HG02870 (cell line): ENCODE results near the gene PIK3CD.

Source experiments
- ATAC-seq: cut with Tn5 transposase; IDR thresholded peaks from one replicate; pipeline ENCODE4 v1.9.1; 2021; ENCODE audit warnings: mild to moderate bottlenecking, moderate library complexity; ENCODE audit not compliant: unreplicated experiment

The PIK3CD gene

DNA sequence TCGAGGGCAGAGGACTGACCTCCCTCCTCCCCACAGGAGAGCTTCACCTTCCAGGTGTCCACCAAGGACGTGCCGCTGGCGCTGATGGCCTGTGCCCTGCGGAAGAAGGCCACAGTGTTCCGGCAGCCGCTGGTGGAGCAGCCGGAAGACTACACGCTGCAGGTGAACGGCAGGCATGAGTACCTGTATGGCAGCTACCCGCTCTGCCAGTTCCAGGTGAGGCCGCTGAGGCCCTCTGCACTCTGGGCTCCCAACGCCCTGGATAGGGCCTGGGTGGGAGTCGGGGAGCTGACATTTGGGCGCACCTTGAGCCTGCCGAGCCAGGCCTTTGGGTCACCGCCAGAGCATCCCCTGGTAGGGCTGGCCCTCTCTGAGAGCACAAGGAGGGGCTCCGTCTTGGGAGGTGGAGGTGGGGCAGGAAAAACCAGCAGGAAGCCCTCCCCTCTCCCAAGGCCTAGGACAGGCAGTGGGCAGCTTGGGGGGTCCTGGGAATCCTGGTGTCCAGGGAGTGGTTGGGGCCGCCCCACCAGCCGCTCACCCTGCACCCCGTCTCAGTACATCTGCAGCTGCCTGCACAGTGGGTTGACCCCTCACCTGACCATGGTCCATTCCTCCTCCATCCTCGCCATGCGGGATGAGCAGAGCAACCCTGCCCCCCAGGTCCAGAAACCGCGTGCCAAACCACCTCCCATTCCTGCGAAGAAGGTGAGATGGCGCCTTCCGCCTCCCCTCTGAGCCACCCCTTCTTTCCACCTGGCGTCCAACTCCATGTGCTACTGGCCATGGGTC is 65.1 kb downstream of the PIK3CD start:
- ATAC-seq: no peak

DNA sequence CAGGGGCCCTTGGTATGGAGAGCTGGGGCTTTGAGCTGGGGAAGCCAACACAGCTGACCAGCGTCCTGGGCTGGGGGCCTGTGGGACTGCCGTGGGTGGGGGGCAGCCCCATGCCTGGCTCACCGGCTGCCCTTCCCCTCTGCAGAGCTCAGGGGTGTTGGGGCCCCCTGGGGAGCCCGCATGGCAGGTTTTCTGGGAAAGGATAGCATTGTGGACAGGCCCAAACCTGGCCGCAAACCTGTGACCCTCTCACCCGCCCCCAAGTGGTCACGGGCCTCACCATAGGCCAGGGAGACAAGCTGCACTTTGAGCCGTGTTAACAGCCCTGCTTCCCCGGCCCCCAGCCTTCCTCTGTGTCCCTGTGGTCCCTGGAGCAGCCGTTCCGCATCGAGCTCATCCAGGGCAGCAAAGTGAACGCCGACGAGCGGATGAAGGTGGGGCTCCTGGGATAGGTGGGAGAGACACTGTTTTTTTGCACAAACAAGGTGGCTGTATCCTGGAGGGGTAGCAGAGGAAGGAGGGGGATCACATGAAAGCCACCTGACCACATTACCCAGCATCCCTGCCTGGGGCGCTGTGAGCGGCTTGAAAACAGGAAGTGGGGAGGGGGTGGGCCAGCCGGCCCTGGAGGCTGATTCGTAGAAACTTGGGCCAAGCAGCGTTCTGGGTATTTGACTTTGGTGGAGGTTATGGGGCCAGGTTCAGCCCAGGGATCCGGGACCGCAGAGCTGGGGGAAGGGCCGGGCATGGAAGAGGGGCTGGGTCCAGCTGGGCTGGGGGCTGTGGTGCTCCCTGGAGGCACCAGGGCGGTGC is 65.9 kb downstream of the PIK3CD start:
- no peak for ATAC-seq

DNA sequence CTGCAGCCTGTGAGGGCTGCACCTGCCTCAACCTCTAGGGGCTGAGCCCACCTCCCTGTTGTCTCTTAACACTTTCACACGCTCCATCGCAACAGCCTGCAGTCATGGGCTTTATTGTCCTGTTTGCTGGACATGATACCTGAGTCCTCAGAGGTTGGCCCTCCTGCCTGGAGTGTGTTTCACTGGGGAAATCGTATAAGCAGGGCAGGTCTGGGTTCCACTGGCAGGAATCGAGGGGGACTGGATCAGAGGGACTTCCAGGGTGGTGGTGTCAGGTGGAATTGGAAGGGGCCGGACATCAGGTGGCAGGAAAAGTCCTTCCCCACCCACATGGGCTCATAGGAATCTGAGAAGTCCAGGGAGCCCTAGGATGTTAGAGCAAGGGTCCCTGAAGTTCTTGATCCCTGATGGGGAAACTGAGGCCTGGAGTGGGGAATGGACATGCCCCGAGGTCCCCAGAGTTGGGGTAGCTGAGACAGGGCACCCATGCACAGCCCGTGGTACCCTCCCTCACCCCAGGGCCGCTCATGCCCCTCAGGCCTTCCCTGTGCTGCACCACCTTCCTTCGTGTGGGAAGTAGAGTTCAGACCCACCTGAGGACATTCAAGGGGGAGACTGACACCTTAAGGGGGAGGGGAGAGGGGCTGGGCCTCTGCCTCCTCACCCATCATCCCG is 66.6 kb downstream of the PIK3CD start:
- no peak for ATAC-seq

- no peak for ATAC-seq
Observed at GRCh38 chr1:9719978-9720722, 68.6 kb downstream of the PIK3CD start.

GRCh38 chr1:9720785-9721605 is 69.5 kb downstream of the PIK3CD start:
- ATAC-seq: no peak

- no peak for ATAC-seq
Observed at GRCh38 chr1:9721606-9722377, 70.3 kb downstream of the PIK3CD start.

DNA sequence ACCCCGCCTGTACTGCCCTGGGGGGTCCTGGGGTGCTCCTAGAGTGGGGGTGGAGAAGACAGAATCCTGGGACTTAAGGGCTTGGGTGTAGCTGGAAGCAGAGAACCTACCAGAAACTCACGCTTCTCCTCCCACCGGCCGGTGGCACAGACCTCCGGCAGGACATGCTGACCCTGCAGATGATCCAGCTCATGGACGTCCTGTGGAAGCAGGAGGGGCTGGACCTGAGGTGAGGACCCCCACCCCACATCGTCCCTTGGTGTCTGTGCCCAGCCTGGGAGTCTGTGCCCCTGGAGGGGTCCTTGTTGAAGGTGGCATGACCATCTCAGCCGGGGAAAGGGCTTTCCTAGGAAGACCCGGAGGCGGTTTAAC is 70.8 kb downstream of the PIK3CD start:
- ATAC-seq: no peak

DNA sequence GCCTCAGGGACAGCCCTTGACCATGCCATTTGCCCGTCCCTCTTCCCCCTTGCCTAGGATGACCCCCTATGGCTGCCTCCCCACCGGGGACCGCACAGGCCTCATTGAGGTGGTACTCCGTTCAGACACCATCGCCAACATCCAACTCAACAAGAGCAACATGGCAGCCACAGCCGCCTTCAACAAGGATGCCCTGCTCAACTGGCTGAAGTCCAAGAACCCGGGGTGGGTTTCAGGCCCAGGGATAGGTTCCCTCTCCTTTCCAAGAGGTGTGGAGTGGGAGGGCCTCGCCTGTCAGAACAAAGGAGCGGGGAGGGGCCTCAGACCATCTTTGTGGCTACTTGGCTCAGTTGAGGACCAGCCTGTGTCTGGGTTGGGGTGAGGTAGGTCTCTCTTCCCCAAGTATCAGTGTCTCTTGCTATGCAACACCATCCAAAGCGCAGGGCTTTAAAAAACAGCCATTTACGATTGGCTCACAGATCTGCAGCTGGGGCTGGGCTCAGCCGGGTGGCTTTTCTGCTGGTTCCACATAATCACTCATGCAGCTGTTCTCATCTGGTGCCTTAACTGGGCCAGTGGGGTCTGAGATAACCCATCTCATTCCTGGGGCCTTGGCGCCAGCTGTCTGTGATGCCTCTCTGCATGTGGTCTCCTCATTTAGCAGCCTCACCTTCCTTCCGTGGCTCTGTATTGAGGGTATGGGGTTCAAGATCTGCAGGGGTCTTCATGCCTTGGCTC is 71.7 kb downstream of the PIK3CD start:
- no peak for ATAC-seq

DNA sequence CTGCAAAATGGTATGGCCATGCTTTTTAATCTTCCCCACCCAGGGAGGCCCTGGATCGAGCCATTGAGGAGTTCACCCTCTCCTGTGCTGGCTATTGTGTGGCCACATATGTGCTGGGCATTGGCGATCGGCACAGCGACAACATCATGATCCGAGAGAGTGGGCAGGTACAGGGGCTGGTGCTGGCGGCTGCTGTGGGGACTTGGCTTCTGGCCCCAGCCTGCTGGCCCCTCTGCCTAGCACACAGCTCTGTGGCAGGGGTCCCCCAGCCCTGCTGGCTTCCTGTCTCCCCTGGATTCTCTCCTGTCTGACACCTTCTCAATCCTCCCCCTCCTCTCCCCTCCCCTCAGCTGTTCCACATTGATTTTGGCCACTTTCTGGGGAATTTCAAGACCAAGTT is 72.4 kb downstream of the PIK3CD start:
- ATAC-seq: no peak

DNA sequence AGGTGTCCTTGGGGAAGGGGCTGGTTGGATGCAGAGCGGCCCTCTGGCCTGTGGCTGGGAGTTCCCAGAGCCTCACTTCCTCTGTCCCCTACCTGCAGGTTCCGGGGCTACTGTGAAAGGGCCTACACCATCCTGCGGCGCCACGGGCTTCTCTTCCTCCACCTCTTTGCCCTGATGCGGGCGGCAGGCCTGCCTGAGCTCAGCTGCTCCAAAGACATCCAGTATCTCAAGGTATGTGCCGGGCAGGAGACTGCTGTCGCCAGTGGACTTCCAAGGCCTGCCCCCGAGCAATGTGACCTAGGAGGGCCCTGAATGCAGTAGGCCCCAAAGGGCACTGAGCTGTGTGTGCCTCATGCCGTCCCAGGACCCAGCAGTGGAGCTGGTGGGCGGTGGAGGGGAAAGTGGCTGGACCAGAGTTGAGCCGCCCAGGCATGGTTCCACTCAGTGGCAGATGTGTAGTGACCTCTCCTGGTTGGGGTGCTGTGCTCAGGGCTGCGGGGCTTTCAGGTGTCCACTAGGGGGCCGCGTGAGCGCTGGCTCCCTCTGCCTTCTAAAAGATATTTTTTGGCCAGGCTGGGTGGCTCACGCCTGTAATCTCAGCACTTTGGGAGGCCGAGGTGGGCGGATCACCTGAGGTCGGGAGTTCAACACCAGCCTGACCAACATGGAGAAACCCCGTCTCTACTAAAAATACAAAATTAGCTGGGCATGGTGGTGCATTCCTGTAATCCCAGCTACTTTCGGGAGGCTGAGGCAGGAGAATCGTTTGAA is 73.4 kb downstream of the PIK3CD start:
- ATAC-seq: no peak

- ATAC-seq: no peak
Observed at GRCh38 chr1:9726406-9726805, 74.9 kb downstream of the PIK3CD start.

DNA sequence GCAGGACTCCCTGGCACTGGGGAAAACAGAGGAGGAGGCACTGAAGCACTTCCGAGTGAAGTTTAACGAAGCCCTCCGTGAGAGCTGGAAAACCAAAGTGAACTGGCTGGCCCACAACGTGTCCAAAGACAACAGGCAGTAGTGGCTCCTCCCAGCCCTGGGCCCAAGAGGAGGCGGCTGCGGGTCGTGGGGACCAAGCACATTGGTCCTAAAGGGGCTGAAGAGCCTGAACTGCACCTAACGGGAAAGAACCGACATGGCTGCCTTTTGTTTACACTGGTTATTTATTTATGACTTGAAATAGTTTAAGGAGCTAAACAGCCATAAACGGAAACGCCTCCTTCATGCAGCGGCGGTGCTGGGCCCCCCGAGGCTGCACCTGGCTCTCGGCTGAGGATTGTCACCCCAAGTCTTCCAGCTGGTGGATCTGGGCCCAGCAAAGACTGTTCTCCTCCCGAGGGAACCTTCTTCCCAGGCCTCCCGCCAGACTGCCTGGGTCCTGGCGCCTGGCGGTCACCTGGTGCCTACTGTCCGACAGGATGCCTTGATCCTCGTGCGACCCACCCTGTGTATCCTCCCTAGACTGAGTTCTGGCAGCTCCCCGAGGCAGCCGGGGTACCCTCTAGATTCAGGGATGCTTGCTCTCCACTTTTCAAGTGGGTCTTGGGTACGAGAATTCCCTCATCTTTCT is 75.5 kb downstream of the PIK3CD start:
- ATAC-seq: no peak

DNA sequence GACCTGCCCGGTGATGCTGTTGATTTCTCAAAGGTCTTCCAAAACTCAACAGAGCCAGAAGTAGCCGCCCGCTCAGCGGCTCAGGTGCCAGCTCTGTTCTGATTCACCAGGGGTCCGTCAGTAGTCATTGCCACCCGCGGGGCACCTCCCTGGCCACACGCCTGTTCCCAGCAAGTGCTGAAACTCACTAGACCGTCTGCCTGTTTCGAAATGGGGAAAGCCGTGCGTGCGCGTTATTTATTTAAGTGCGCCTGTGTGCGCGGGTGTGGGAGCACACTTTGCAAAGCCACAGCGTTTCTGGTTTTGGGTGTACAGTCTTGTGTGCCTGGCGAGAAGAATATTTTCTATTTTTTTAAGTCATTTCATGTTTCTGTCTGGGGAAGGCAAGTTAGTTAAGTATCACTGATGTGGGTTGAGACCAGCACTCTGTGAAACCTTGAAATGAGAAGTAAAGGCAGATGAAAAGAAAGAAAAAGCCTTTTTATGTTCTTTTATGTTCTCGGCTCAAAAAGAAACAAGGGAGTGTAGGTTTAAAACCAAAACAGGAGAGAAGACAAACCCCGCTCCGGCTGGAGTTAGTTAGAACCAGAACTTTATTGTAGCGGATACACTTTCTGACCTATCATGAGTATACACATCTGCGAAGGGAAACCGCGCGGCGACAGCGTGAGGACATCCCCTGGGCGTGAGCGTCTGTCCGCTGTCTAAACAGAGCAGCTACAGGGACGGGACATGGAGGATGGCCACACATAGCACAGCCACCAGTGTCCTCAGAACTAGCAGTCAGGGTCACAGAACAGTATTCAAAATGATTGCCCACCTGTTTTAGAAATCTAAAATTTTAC is 77.1 kb downstream of the PIK3CD start:
- ATAC-seq: no peak

DNA sequence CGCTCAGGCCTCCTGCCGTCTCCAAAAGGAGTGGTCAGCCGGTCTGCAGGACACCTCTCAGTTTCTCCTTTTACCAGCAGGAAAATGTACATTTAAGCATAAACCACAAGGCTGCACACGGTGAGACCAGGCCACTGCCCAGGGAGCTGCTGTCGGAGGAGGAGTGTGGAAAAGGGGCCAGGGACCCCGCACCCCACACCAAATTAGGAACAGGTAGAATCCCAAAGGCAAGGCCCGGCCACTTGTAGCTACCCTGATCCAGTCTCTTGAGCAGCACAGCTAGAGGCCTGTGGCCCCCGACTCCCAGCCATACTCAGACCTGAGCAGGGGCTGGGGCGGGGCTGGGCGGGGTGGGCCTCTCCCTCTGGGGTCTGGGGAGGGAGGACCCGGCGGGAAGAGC is 78.0 kb downstream of the PIK3CD start:
- ATAC-seq: no peak

- ATAC-seq: no peak
Observed at GRCh38 chr1:9730096-9730901, 78.8 kb downstream of the PIK3CD start.

- no peak for ATAC-seq
Observed at GRCh38 chr1:9731051-9731537, 79.6 kb downstream of the PIK3CD start.
